Dendritic cell treated with granulocyte-macrophage colony-stimulating factor and Interleukin-4, amounts not matched to agents 40 ng/mL and 50 ng/mL, for 4 days (primary cell): ENCODE data around the gene SETD2.
"Not testable (repeated sequence)": the region's sequence is repeated elsewhere in the genome, so short reads cannot be mapped to it uniquely, and the experiment has no call there.

Source experiments
- H3K27ac Mint-ChIP-seq: one replicate; pipeline ENCODE4 v1.8.0; 2022; ENCODE audit warnings: mild to moderate bottlenecking, mixed read lengths
- H3K27me3 Mint-ChIP-seq: one replicate; pipeline ENCODE4 v1.8.0; 2022; ENCODE audit warnings: mild to moderate bottlenecking, mixed read lengths
- H3K36me3 Mint-ChIP-seq: one replicate; pipeline ENCODE4 v1.8.0; 2022; ENCODE audit warnings: low read depth, mixed read lengths
- H3K4me1 Mint-ChIP-seq: one replicate; pipeline ENCODE4 v1.8.0; 2022; ENCODE audit warnings: low read depth, mixed read lengths
- H3K4me3 Mint-ChIP-seq: one replicate; pipeline ENCODE4 v1.8.0; 2022; ENCODE audit warnings: mild to moderate bottlenecking, moderate library complexity, mixed read lengths
- H3K9me3 Mint-ChIP-seq: one replicate; pipeline ENCODE4 v1.8.0; 2022; ENCODE audit warnings: mixed read lengths
- intact Hi-C: fragments of 100-400 bp; cut with micrococcal nuclease; formaldehyde crosslinking; loops from one replicate; pipeline ENCODE4 v1.15.0; 2022

Gene SETD2

DNA sequence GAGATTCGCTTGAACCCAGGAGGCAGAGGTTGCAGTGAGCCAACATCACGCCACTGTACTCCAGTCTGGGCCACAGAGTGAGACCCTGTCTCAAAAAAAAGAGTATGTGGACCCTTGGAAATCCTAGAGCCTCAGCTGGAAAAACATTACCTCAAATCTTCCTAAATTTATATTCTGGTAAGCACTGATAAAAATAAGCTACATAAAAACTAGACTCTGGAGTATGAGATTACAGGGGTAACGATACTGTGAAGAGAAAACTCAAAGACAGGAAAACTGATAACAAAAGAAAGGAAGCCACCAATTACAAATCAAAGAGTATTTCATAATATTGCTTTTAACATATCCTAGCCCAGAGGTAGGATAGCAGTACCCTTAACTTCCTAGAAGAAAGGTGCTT lies 30.3 kb downstream of the SETD2 start:
- Mint-ChIP-seq H3K27me3 (no peaks in the 10 kb centered on the region), H3K4me3 (no peak overlapping the region), H3K9me3 (no peaks in the 10 kb centered on the region), H3K27ac (no peak overlapping the region), H3K36me3 (peaks cover 6% of the 10 kb centered on the region), H3K4me1 (peaks cover 43% of the 10 kb centered on the region)
- intact Hi-C loops = no loop called here

DNA sequence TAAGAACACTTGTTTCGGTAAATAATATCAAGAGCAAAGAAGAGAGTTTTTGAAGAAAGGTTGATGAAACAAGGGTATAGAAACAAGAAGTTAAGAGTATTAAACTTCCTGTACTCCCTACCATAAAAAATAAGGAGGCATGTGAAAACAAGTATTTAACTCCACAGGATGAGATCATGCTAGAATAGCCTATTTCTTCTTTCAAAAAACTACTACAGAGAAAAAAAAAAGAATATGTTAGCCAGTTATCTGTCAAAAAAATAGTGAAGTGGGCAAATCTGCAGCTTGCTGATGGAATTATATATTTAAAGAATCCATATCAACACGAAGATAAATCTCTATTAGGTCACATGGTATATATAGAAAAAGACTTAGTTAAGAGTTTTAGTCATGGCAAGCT lies 33.4 kb downstream of the SETD2 start:
- intact Hi-C loops = no loop called here
- Mint-ChIP-seq H3K27ac (no peak overlapping the region), H3K9me3 (no peaks in the 10 kb centered on the region), H3K27me3 (no peaks in the 10 kb centered on the region), H3K36me3 (peaks cover 6% of the 10 kb centered on the region), H3K4me3 (no peak overlapping the region), H3K4me1 (peaks cover 41% of the 10 kb centered on the region)

DNA sequence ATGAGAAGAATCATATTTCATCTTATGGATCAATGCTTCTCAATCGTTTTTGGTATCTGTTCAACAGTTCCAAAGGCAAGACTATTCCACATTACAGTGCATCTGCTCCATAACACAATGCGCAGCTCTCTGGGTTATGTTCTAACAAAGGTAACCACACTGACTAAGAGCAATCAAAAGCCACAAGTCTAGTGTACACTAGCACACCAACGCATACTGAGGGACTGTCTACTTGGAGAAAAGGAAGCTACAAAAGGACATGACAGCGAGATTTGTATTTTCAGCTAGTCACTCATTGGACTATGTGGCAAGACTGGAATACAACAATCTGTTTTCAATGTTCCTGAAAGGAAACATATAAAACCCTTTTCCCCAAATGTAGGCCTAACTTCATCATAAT lies 35.8 kb downstream of the SETD2 start:
- Mint-ChIP-seq H3K27me3 (no peaks in the 10 kb centered on the region), H3K9me3 (no peaks in the 10 kb centered on the region), H3K36me3 (peaks cover 19% of the 10 kb centered on the region), H3K4me3 (no peak overlapping the region), H3K4me1 (peaks cover 32% of the 10 kb centered on the region), H3K27ac (no peak overlapping the region)
- intact Hi-C loops = no loop called here

DNA sequence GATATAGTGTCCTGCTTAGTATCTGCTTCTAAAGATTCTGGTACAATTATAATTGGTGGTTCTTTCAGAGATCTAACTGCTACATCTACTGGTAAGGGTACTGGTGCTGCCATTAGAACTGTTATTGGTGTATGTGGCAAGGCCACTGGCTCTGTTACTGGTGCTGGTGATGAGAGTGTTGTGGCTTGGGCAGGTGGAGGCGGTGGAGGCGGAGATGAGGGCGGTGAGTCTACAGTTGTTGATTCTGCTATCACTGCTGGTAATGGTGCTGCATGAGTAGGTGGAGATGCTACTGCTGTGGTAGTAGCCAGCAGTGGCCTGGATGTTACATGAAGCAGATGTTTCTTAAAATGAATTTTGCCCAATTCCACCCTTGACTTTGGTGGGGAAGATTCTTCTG lies 40.1 kb downstream of the SETD2 start:
- Mint-ChIP-seq H3K4me3 (no peak overlapping the region), H3K36me3 (peaks cover 53% of the 10 kb centered on the region), H3K27ac (no peak overlapping the region), H3K9me3 (peaks cover 27% of the 10 kb centered on the region), H3K4me1 (peaks cover 8% of the 10 kb centered on the region), H3K27me3 (no peaks in the 10 kb centered on the region)
- intact Hi-C loops = no loop called here

DNA sequence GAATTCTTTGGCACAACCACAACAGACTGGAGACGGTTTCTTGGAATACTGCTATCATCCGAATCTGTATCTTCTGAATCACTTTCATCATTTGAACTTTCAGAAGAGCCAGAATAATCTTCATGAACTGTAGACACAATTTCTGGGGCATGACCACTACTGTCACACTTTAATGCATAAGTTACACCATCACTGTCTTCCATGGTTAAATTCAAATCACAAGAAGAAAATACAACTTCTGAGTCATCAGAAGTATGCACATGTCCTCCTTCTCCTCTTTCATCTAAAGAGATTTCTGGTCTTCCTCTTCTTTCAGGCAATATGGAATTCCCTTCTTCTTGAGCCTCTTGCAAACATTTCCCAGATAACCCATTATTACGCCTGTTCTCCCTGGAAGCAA lies 42.5 kb downstream of the SETD2 start:
- Mint-ChIP-seq H3K4me1 (peaks cover 11% of the 10 kb centered on the region), H3K4me3 (no peak overlapping the region), H3K27me3 (no peaks in the 10 kb centered on the region), H3K27ac (no peak overlapping the region), H3K36me3 (peaks cover 70% of the 10 kb centered on the region), H3K9me3 (peaks cover 27% of the 10 kb centered on the region)
- intact Hi-C loops = no loop called here

DNA sequence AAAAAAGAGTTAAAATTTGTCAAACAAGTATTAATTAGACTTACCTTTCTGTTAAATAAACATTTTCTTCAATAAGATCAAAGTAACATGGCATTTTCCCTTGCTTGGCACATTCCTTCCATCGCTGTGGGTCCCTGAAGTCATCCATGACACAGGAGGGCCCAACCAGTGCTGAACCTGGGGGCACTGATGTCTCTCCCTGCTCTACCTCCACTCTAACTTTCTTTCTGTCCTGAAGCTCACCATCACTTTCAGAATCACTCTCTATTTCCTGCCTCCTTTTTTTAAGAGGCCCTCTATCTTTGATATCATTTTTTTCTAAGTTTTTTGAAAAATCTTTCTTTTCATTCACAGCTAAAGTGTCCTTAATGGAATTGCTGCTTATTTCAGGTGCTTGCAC lies 43.8 kb downstream of the SETD2 start:
- intact Hi-C loops = no loop called here
- H3K27ac Mint-ChIP-seq = no peak overlapping the region
- H3K4me3 Mint-ChIP-seq = no peak overlapping the region
- H3K27me3 Mint-ChIP-seq = no peaks in the 10 kb centered on the region
- H3K4me1 Mint-ChIP-seq = peaks cover 11% of the 10 kb centered on the region
- peaks cover 73% of the 10 kb centered on the region for H3K36me3 Mint-ChIP-seq
- peaks cover 27% of the 10 kb centered on the region for H3K9me3 Mint-ChIP-seq

DNA sequence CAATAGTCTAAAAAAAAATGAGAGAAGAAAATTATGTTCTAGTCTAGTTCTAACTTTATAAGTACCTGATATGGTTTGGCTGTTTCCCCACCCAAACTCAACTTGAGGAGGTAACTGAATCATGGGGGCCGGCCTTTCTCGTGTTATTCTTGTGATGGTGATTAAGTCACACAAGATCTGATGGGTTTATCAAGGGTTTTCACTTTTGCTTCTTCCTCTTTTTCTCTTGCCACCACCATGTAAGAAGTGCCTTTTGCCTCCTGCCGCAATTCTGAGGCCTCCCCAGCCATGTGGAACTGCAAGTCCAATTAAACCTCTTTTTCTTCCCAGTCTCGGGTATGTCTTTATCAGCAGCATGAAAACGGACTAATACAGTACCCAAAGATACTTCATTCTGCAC lies 44.5 kb downstream of the SETD2 start:
- H3K4me3 Mint-ChIP-seq, H3K27me3 Mint-ChIP-seq, H3K27ac Mint-ChIP-seq: not testable (repeated sequence)
- peaks cover 80% of the 10 kb centered on the region for H3K36me3 Mint-ChIP-seq
- intact Hi-C loops = loop anchor here (10.0 kb wide), 1 partner anchor 45 kb away; the partner anchor contains the start of gene SETD2
- H3K4me1 Mint-ChIP-seq = peaks cover 12% of the 10 kb centered on the region
- H3K9me3 Mint-ChIP-seq = peaks cover 27% of the 10 kb centered on the region

DNA sequence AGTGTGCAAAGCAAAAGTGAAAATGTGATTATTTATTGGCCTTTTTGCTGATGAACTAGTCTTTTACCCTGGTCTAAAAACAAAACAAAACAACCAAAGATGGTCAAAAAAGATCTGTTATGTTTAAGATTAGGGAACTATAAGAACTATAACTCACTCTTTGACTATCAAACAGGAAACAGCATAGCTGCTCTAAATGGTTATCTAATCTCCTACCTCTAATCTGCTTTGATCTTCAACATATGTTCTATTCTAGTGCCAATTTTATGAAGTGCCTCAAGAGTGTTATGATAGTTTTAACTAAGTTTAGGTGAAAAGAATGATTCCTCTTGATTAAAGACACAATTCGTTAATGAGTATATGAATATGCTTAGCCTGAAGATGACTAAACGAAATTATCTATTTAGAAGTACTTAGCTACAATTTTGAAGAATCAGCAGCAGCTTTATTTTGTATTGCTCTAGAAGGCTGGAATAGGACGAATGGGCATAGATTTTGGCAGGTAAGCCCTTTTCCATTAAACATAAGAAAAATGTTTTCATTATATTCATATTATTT lies 46.0 kb downstream of the SETD2 start:
- Mint-ChIP-seq H3K9me3 (peaks cover 27% of the 10 kb centered on the region), H3K27me3 (no peaks in the 10 kb centered on the region), H3K4me1 (peaks cover 22% of the 10 kb centered on the region), H3K4me3 (no peak overlapping the region), H3K36me3 (peaks cover 80% of the 10 kb centered on the region), H3K27ac (no peak overlapping the region)
- intact Hi-C loops = loop anchor here (10.0 kb wide), 1 partner anchor 47 kb away; the partner anchor contains the start of gene SETD2

DNA sequence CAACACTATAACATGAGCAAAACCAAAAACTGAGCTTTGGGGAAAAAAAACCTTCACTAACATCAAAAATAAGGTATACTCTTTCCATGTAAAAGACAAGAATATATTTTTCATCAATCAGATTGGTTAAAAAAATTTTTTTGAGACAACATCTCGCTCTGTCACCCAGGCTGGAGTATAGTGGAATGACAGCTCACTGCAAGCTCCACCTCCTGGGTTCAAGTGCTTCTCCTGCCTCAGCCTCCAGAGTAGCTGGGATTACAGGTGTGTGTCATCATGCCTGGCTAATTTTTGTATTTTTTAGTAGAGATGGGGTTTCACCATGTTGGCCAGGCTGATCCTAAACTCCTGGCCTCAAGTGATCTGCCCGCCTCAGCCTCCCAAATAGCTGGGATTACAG lies 48.4 kb downstream of the SETD2 start:
- H3K27ac Mint-ChIP-seq, H3K27me3 Mint-ChIP-seq, H3K4me3 Mint-ChIP-seq: not testable (repeated sequence)
- intact Hi-C loops = loop anchor here (10.0 kb wide), 1 partner anchor 49 kb away; the partner anchor contains the start of gene SETD2
- peaks cover 22% of the 10 kb centered on the region for H3K4me1 Mint-ChIP-seq
- H3K36me3 Mint-ChIP-seq = peaks cover 76% of the 10 kb centered on the region
- peaks cover 13% of the 10 kb centered on the region for H3K9me3 Mint-ChIP-seq

DNA sequence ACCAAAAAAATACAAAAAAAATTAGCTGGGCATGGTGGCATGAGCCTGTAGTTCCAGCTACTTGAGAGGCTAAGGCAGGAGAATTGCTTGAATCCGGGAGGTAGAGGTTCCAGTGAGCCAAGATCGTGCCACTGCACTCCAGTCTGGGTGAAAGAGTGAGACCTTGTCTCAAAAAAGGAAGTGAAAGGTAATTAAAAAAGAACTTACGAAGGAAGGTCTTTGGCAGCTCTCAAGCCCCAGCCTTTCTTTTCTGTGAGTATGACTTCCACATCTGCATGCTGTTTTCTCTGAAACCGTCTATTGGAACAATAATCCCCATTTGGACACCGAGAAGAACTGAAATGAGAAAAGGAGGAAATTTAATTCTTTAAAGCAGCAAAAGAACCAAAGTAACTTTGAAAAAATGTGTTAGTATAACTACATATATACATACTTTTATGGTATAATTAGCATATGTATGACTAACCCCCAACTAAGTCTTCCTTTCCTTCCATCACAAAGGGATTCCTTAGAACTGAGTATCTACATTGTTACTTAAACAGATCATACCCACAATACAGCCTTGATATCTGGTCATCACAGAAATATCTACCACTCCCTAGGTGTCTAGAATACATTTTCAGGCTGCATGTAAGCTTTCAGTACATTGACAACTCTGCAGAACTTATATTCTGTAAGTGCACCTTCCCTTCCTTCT lies 50.1 kb downstream of the SETD2 start:
- no peaks in the 10 kb centered on the region for H3K27me3 Mint-ChIP-seq
- peaks cover 22% of the 10 kb centered on the region for H3K4me1 Mint-ChIP-seq
- no peak overlapping the region for H3K4me3 Mint-ChIP-seq
- no peaks in the 10 kb centered on the region for H3K9me3 Mint-ChIP-seq
- intact Hi-C loops = loop anchor here (10.0 kb wide), 1 partner anchor 51 kb away; the partner anchor contains the start of gene SETD2
- H3K27ac Mint-ChIP-seq = no peak overlapping the region
- H3K36me3 Mint-ChIP-seq = peaks cover 75% of the 10 kb centered on the region

DNA sequence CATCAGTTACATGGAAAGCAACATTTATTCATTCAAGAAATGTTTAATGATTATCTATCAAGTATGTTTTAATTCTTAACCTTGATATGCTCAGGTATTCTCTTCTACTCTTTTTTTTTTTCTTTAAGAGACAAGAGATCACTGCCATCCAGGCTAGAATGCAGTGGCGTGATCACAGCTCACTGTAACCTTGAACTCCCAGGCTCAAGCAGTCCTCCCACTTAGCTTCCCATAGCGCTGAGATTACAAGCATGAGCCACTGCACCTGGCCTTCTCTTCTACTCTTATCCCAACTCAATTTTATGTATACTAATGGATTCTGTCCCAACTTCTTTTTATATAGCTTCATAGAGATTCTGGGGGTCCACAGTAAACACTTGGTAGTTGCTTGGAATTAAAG lies 50.9 kb downstream of the SETD2 start:
- no peaks in the 10 kb centered on the region for H3K27me3 Mint-ChIP-seq
- no peak overlapping the region for H3K27ac Mint-ChIP-seq
- H3K36me3 Mint-ChIP-seq = peaks cover 79% of the 10 kb centered on the region
- no peaks in the 10 kb centered on the region for H3K9me3 Mint-ChIP-seq
- intact Hi-C loops = loop anchor here (10.0 kb wide), 1 partner anchor 52 kb away; the partner anchor contains the start of gene SETD2
- H3K4me1 Mint-ChIP-seq = peaks cover 20% of the 10 kb centered on the region
- H3K4me3 Mint-ChIP-seq = no peak overlapping the region

DNA sequence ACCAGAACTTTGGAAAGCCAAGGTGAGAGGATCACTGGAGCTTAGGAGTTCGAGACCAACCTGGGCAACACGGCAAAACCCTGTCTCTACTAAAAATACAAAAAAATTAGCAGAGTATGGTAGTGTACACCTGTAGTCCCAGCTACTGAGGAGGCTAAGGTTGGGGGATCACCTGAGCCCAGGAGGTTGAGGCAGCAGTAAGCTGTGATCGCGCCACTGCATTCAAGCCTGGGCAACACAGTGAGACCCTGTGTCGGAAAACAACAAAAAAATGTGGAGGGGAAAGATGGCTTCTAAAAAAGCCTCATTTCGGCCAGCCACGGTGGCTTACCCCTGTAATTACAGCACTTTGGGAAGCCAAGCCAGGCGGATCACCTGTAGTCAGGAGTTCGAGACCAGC lies 54.5 kb downstream of the SETD2 start:
- intact Hi-C loops = no loop called here
- H3K27ac Mint-ChIP-seq = no peak overlapping the region
- no peak overlapping the region for H3K4me3 Mint-ChIP-seq
- H3K9me3 Mint-ChIP-seq = no peaks in the 10 kb centered on the region
- no peaks in the 10 kb centered on the region for H3K27me3 Mint-ChIP-seq
- peaks cover 10% of the 10 kb centered on the region for H3K4me1 Mint-ChIP-seq
- H3K36me3 Mint-ChIP-seq = peaks cover 70% of the 10 kb centered on the region

DNA sequence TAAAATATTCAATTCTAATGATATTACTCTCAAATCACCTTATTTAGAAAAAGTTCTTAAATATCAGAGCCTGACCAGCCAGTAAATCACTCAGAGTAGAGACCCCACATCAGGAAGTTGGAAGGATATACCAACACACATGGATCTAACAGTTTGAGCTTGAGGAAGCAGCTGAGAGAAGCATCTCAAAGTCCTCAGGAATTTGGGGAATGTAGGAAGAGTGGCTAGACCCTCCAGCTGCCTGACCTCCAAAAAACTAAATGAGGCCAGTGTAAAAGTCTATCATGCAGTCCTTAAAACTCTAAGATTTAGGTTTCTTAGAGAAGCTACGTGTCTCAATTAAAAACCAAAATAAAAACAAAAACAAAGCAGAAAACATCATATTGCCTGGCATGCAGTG lies 55.4 kb downstream of the SETD2 start:
- intact Hi-C loops = no loop called here
- Mint-ChIP-seq H3K36me3 (peaks cover 67% of the 10 kb centered on the region), H3K27ac (no peak overlapping the region)

DNA sequence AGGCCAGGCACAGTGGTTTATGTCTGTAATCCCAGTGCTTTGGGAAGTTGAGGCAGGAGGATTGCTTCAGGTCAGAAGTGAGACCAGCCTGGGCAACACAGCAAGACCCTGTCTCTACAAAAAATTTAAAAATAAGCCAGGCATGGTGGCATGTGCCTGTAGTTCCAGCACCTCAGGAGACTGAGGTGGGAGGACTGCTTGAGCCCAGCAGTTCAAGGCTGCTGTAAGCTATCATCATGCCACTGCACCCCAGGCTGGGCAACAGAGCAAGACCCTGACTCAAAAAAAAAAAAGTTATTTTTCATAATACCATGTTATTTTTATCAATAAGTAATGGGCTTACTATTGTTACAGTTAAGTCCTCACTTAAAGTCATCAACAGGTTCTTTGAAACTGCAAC lies 59.7 kb downstream of the SETD2 start:
- Mint-ChIP-seq H3K36me3 (peaks cover 71% of the 10 kb centered on the region), H3K27ac (no peak overlapping the region), H3K4me1 (no peaks in the 10 kb centered on the region), H3K9me3 (no peaks in the 10 kb centered on the region), H3K4me3 (no peak overlapping the region), H3K27me3 (no peaks in the 10 kb centered on the region)
- intact Hi-C loops = no loop called here

More for the DNA sequence above, 55.4 kb downstream of the SETD2 start:
- Mint-ChIP-seq H3K27me3 (no peaks in the 10 kb centered on the region), H3K4me1 (peaks cover 1% of the 10 kb centered on the region), H3K9me3 (no peaks in the 10 kb centered on the region), H3K4me3 (no peak overlapping the region)

DNA sequence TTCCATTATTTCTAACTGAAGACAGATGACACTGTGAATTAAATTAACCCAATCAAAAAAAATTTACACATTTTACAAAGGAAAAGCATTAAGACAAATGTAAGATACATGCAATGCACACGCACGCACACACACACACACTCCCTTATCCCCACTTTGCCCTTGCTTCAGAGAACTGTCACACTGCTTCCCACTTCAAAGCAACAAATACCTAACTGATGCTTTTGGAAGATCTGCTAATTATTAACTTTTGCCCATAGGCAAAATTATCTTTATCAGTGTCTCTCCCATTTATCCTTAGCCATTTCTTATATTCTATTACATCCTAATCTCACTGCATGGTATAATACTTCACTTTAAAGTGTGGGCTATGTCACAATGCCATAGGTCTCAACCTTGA lies 60.3 kb downstream of the SETD2 start:
- H3K4me1 Mint-ChIP-seq = no peaks in the 10 kb centered on the region
- intact Hi-C loops = no loop called here
- H3K36me3 Mint-ChIP-seq = peaks cover 65% of the 10 kb centered on the region

More for the DNA sequence above, 60.3 kb downstream of the SETD2 start:
- no peak overlapping the region for H3K4me3 Mint-ChIP-seq
- no peaks in the 10 kb centered on the region for H3K27me3 Mint-ChIP-seq
- H3K9me3 Mint-ChIP-seq = no peaks in the 10 kb centered on the region
- H3K27ac Mint-ChIP-seq = no peak overlapping the region
